SK-N-SH treated with all-trans-retinoic acid at 6 μM for 48 hours (cell line): Measurements from ENCODE around the gene EIF1AX.

ENCODE experiments used
- ATAC-seq: fragments of 200-7000 bp; cut with Tn5 transposase; 3 replicates; pipeline ENCODE4 v1.9.1; 2020; ENCODE audit warnings: mild to moderate bottlenecking, moderate library complexity
- ARNTL ChIP-seq: fragments of 450-650 bp; formaldehyde crosslinking; IDR thresholded peaks from 2 replicates; pipeline ENCODE4 v1.5.0; 2020; ENCODE audit warnings: low read depth, mild to moderate bottlenecking, moderate library complexity, borderline replicate concordance
- CREB5 ChIP-seq: fragments of 250-450 bp; sonication (Bioruptor Pico); IDR thresholded peaks from 2 replicates; pipeline ENCODE4 v1.5.1; 2020; ENCODE audit warnings: low read depth, mild to moderate bottlenecking, moderate library complexity
- CSRNP3 ChIP-seq: fragments of 250-450 bp; sonication (Bioruptor Pico); IDR thresholded peaks from 2 replicates; pipeline ENCODE4 v1.5.1; 2021; ENCODE audit warnings: mild to moderate bottlenecking, moderate library complexity
- ESRRG ChIP-seq: fragments of 250-450 bp; sonication (Bioruptor Pico); IDR thresholded peaks from 2 replicates; pipeline ENCODE4 v1.6.1; 2021; ENCODE audit warnings: mild to moderate bottlenecking
- GLIS3 ChIP-seq: fragments of 250-450 bp; sonication (Bioruptor Pico); IDR thresholded peaks from 2 replicates; pipeline ENCODE4 v1.5.0; 2020; ENCODE audit warnings: mild to moderate bottlenecking, moderate library complexity
- ISL1 ChIP-seq: fragments of 250-450 bp; sonication (Bioruptor Pico); IDR thresholded peaks from 2 replicates; pipeline ENCODE4 v2.1.2; 2022; ENCODE audit warnings: mild to moderate bottlenecking, moderate library complexity
- OSR1 ChIP-seq: fragments of 250-450 bp; sonication (Bioruptor Pico); IDR thresholded peaks from 2 replicates; pipeline ENCODE4 v1.8.0; 2022; ENCODE audit warnings: moderate library complexity, mild to moderate bottlenecking, inconsistent platforms
- PATZ1 ChIP-seq: fragments of 250-450 bp; sonication (Bioruptor Pico); IDR thresholded peaks from 2 replicates; pipeline ENCODE4 v1.8.0; 2020; ENCODE audit warnings: mild to moderate bottlenecking, moderate library complexity, borderline replicate concordance
- PPARA ChIP-seq: fragments of 250-450 bp; sonication (Bioruptor Pico); IDR thresholded peaks from 2 replicates; pipeline ENCODE4 v1.5.0; 2020; ENCODE audit warnings: mild to moderate bottlenecking, borderline replicate concordance
- RARB ChIP-seq: fragments of 250-450 bp; sonication (Bioruptor Pico); IDR thresholded peaks from 2 replicates; pipeline ENCODE4 v1.8.0; 2021; ENCODE audit warnings: mild to moderate bottlenecking, moderate library complexity
- SNAI2 ChIP-seq: fragments of 250-450 bp; sonication (Bioruptor Pico); IDR thresholded peaks from 2 replicates; pipeline ENCODE4 v1.5.0; 2020; ENCODE audit warnings: mild to moderate bottlenecking, moderate library complexity
- TCF4 ChIP-seq: fragments of 250-450 bp; sonication (Bioruptor Pico); IDR thresholded peaks from 2 replicates; pipeline ENCODE4 v1.8.0; 2021; ENCODE audit warnings: mild to moderate bottlenecking, moderate library complexity, borderline replicate concordance
- TOX ChIP-seq: fragments of 250-450 bp; sonication (Bioruptor Pico); IDR thresholded peaks from 2 replicates; pipeline ENCODE4 v1.8.0; 2021; ENCODE audit warnings: mild to moderate bottlenecking, moderate library complexity, borderline replicate concordance
- TSHZ2 ChIP-seq: fragments of 250-450 bp; sonication (Bioruptor Pico); IDR thresholded peaks from 2 replicates; pipeline ENCODE4 v1.5.0; 2020; ENCODE audit warnings: mild to moderate bottlenecking, moderate library complexity
- ZC3H10 ChIP-seq: fragments of 250-450 bp; sonication (Bioruptor Pico); IDR thresholded peaks from 2 replicates; pipeline ENCODE4 v1.5.1; 2021; ENCODE audit warnings: mild to moderate bottlenecking, moderate library complexity
- ZFP3 ChIP-seq: fragments of 250-450 bp; sonication (Bioruptor Pico); IDR thresholded peaks from 2 replicates; pipeline ENCODE4 v1.5.0; 2020; ENCODE audit warnings: mild to moderate bottlenecking, moderate library complexity
- ZFP30 ChIP-seq: fragments of 450-650 bp; formaldehyde crosslinking; IDR thresholded peaks from 2 replicates; pipeline ENCODE4 v1.5.0; 2022; ENCODE audit warnings: mild to moderate bottlenecking, moderate library complexity
- ZNF565 ChIP-seq: fragments of 450-650 bp; formaldehyde crosslinking; conservative IDR thresholded peaks from 2 replicates; pipeline ENCODE4 v1.5.0; 2020; ENCODE audit warnings: low read depth, mild to moderate bottlenecking, moderate library complexity
- ZNF70 ChIP-seq: fragments of 450-650 bp; formaldehyde crosslinking; IDR thresholded peaks from 2 replicates; pipeline ENCODE4 v1.5.0; 2020; ENCODE audit warnings: mild to moderate bottlenecking, moderate library complexity
- ZNF8 ChIP-seq: fragments of 450-650 bp; formaldehyde crosslinking; IDR thresholded peaks from 2 replicates; pipeline ENCODE4 v1.5.0; 2020; ENCODE audit warnings: mild to moderate bottlenecking, moderate library complexity
- TF ChIP-seq, protein P1 (sequence below): fragments of 250-450 bp; sonication (Bioruptor Pico); IDR thresholded peaks from 2 replicates; pipeline ENCODE4 v1.8.0; 2021; ENCODE audit warnings: low read depth, mild to moderate bottlenecking, moderate library complexity, borderline replicate concordance

Gene EIF1AX

DNA sequence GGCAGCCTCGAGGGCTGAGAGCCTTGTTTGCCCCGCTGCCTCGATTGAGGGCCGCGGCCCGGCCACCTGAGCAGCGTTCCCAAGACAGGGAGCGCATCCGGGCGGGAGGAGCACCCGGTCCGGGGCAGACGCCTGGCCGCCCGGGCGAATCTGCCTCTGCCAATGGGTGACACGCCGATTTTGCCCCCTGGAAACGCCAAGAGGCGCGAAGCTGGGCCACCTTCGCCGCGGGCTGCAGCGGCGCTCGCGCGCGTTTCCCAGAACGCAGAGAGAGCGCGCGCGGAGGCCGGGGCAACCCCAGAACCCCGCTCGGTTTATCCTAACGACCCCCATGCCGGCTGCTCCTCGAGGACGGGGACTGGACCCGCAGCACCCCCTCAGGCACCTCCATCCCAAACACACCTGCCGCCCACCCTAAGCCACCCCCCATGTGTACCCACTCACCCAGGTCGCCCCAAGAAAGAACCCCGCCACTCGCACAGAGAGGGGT is 25.5 kb downstream of the EIF1AX start (continued):
- TF ChIP-seq GLIS3 (CRISPR knock-in tag): no peak
- no peak for TF ChIP-seq TSHZ2
- TF ChIP-seq RARB: no peak

- no peak for ATAC-seq
- no peak for TF ChIP-seq PATZ1
These were observed 29.4 kb downstream of the EIF1AX start for GRCh38 chrX:20112022-20112774.

DNA sequence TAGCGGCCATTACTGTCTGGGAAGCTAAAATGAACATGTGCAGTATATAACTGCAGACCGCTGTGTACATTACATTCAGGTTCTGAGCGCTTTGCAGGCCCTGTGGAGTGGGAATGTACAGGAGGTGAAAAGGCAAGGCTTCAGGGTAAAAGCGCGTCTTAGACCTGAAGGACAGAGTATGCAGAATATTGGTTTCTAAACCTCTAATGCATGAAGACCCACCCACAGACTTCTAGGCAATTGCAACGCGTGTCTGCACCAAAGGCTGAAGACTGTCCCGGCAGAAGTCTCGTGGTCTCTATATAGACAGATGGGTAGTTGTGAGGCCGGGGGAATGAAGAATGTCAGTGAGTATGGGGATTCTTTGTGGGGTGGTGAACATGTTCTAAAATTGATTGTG is 30.4 kb downstream of the EIF1AX start:
- TF ChIP-seq TOX (CRISPR knock-in tag) (no peak), GLIS3 (CRISPR knock-in tag) (no peak), ZFP3 (no peak), SNAI2 (CRISPR knock-in tag) (no peak), ISL1 (no peak), ZC3H10 (no peak), ZNF565 (CRISPR knock-in tag) (no peak), CREB5 (CRISPR knock-in tag) (no peak), ZNF70 (CRISPR knock-in tag) (no peak), OSR1 (CRISPR knock-in tag) (no peak), PPARA (CRISPR knock-in tag) (no peak), CSRNP3 (CRISPR knock-in tag) (no peak), TCF4 (CRISPR knock-in tag) (no peak), ZNF8 (no peak), ZFP30 (CRISPR knock-in tag) (no peak), TSHZ2 (no peak), ESRRG (no peak), ARNTL (CRISPR knock-in tag) (no peak)
- TF ChIP-seq, protein P1, sequence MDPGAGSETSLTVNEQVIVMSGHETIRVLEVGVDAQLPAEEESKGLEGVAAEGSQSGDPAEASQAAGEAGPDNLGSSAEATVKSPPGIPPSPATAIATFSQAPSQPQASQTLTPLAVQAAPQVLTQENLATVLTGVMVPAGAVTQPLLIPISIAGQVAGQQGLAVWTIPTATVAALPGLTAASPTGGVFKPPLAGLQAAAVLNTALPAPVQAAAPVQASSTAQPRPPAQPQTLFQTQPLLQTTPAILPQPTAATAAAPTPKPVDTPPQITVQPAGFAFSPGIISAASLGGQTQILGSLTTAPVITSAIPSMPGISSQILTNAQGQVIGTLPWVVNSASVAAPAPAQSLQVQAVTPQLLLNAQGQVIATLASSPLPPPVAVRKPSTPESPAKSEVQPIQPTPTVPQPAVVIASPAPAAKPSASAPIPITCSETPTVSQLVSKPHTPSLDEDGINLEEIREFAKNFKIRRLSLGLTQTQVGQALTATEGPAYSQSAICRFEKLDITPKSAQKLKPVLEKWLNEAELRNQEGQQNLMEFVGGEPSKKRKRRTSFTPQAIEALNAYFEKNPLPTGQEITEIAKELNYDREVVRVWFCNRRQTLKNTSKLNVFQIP (CRISPR knock-in tag): no peak
- ATAC-seq: no peak
